ENCODE measurements around the gene P2RY11. TPM values are rescaled to one million over a fixed set of nuclear protein-coding genes. Genes with fewer than 3 reads are reported as not detected.
A peak's percentile ranks its signal among the peaks of the same experiment; 100 is the strongest.

Gene P2RY11
- polyA plus RNA-seq, 6 donors from 2014 or later = 0.69 to 1.2 (median 0.92) TPM

DNA sequence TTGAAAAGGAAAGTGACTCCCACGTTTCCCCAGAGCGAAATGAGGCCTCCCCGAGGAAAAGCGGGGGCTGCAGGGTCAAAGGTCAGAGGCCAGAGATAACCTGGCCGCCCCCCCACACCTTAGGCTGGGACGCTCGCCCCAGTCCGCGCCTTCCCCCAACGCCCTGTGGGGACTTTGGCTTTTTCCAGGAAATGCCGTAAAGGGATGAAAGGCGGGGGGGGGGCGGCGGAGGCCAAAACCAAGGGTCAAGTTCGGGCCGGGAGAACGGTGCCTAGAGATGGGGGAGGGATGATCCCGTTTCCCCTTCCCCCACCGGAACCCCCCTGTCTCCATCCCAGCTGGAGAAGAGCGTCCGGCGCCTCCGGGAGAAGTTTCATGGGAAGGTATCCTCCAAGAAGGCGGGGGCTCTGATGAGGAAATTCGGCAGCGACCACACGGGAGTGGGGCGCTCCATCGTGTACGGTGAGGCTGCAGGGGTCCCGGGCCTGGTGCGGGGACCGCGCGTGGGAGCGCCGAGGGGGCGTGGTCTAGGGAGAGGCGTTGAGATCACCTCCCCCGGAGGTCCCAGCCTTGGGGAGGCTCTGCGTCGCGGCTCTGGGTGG is 24.8 kb upstream of the P2RY11 start:
- Mint-ChIP-seq H3K27me3 (no peaks in the 10 kb centered on the region), H3K27ac (peak overlapping the region in 3 of 6 donors; percentile 5 to 79 (median 50)), H3K9me3 (peaks cover 0 to 2% (median 0%) of the 10 kb centered on the region in 7 donors), H3K36me3 (peaks cover 5% of the 10 kb centered on the region in 2 donors), H3K4me1 (peaks cover 13 to 24% (median 21%) of the 10 kb centered on the region in 3 donors), H3K4me3 (peak overlapping the region; percentile 71 to 94 (median 88))
- ATAC-seq (ENCODE audit: low read depth in 2 of 2) (no peak), DNase-seq (no peak)

DNA sequence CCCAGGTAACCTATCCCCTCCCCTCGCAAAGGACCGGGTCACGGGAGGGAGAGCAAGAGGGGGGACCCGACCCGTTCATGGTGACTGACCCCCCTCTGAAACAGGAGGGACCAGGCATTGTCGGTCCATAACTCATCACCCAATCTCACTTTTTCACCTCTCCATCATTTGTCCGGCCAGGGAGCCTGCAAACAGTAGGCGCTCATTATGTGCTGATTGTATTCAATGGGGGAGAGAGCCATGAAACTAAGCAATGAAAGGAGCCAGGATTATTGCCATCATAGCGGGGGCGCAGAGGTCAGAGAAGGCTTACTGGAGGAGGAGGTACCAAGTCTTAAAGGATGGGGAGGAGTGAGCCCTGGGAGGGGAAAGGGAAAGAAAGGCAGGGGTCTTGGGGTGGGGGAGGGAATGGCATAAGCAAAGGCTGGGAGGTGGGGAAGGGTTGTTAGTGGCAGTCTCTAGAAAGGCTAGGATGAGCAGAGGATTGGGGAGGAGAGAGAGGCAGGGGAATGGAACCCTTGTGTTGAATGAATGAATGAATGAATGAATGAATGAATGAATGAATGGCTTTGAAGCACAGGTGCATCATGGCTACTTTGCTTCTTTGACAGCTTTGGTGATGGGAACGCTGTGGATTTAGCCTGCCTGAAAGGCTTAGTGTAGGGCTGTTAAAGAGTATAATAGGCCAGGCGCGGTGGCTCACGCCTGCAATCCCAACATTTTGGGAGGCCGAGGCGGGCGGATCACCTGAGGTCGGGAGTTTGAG is 24.0 kb upstream of the P2RY11 start:
- ATAC-seq (ENCODE audit: low read depth in 2 of 2) (no peak), DNase-seq (no peak)
- H3K27me3 Mint-ChIP-seq = no peaks in the 10 kb centered on the region
- H3K36me3 Mint-ChIP-seq = peaks cover 5 to 10% of the 10 kb centered on the region in 2 donors
- peak overlapping the region in 2 of 6 donors; percentile 5 to 79 for H3K27ac Mint-ChIP-seq
- peaks cover 0 to 2% (median 0%) of the 10 kb centered on the region in 7 donors for H3K9me3 Mint-ChIP-seq
- H3K4me3 Mint-ChIP-seq = peak overlapping the region; percentile 71 to 94 (median 88)
- H3K4me1 Mint-ChIP-seq = peaks cover 18 to 30% (median 25%) of the 10 kb centered on the region in 3 donors

DNA sequence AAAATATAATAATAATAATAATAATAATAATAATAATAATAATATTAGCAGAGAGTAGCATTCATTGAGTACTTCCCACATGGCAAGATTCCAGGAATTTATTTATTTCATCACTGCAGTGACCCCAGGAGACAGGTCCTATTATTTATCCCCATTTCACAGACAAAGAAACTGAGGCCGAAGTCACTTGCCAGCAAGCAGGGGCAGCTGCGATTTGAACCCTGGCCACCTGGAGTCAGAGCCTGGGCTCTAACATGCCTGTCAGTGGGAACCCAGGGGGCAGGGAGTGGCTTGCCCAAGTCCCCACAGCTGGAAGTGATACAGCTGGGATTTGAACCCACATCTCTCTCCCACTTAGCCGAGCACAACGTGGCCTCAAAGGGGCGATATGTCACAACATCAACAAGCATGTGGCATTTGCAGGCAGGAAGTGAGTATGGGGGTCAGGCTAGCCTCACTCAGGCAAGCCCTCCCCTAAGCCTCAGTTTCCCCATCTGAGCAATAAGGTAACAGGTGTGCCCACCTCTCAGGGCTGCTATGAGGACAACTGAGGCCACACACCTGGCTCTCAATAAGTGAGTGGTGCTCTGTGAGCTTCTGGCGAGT is 22.4 kb upstream of the P2RY11 start:
- peak overlapping the region in 1 of 6 donors; percentile 30 for H3K27ac Mint-ChIP-seq
- peaks cover 0 to 2% (median 0%) of the 10 kb centered on the region in 7 donors for H3K9me3 Mint-ChIP-seq
- DNase-seq (no peak), ATAC-seq (ENCODE audit: low read depth in 2 of 2) (no peak)
- H3K4me3 Mint-ChIP-seq = peak overlapping the region in 2 of 8 donors; percentile 30 to 50
- peaks cover 24 to 36% (median 30%) of the 10 kb centered on the region in 3 donors for H3K4me1 Mint-ChIP-seq
- peaks cover 11 to 25% of the 10 kb centered on the region in 2 donors for H3K36me3 Mint-ChIP-seq
- H3K27me3 Mint-ChIP-seq = no peaks in the 10 kb centered on the region

DNA sequence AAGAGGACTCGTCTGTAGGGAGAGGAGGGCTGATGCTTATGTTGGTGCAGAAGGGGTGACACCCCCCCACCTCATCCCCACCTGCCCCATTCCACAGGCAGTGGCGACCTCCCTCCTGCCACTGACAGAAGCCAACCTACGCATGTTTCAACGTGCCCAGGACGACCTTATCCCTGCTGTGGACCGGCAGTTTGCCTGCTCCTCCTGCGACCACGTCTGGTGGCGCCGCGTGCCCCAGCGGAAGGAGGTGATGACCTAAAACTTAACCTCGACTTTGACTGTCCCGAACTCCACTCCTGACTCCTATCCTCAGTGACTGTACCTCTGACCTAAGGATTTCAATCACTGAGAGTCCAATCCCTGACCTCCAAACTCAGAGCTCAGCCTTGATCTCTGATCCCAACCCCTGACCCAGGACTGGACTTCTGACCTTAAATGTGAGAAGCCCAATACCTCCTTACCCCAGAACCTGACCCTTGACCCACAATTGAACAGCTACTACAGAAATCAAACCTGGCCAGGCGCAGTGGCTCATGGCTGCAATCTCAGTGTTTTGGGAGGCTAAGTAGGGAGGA is 21.6 kb upstream of the P2RY11 start:
- no peak for ATAC-seq (ENCODE audit: low read depth in 2 of 2)
- Mint-ChIP-seq H3K27ac (peak overlapping the region in 1 of 6 donors; percentile 40), H3K36me3 (peaks cover 11 to 25% of the 10 kb centered on the region in 2 donors), H3K27me3 (no peaks in the 10 kb centered on the region), H3K9me3 (peaks cover 0 to 2% (median 0%) of the 10 kb centered on the region in 7 donors), H3K4me3 (peak overlapping the region in 1 of 8 donors; percentile 50), H3K4me1 (peaks cover 24 to 36% (median 30%) of the 10 kb centered on the region in 3 donors)
- DNase-seq = no peak

DNA sequence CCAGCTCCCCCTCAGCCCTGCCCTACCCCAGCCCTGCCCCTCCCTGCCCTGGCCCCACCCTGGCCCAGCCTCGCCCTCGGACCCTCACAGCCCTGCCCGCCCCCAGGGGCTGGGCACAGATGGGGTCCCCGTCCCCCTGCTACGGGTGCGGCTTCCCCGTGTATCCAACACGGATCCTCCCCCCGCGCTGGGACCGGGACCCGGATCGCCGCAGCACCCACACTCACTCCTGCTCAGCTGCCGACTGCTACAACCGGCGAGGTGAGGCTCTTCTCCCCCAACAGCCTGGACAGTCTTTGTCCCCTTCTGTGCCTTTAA is 20.2 kb upstream of the P2RY11 start:
- DNase-seq = no peak
- Mint-ChIP-seq H3K4me1 (peaks cover 21 to 27% (median 24%) of the 10 kb centered on the region in 3 donors), H3K27ac (peak overlapping the region in 4 of 6 donors; percentile 33 to 87 (median 78)), H3K36me3 (peaks cover 11 to 25% of the 10 kb centered on the region in 2 donors), H3K9me3 (peaks cover 0 to 2% (median 0%) of the 10 kb centered on the region in 7 donors), H3K27me3 (no peaks in the 10 kb centered on the region), H3K4me3 (peak overlapping the region in 3 of 8 donors; percentile 19 to 61 (median 55))
- no peak for ATAC-seq (ENCODE audit: low read depth in 2 of 2)

DNA sequence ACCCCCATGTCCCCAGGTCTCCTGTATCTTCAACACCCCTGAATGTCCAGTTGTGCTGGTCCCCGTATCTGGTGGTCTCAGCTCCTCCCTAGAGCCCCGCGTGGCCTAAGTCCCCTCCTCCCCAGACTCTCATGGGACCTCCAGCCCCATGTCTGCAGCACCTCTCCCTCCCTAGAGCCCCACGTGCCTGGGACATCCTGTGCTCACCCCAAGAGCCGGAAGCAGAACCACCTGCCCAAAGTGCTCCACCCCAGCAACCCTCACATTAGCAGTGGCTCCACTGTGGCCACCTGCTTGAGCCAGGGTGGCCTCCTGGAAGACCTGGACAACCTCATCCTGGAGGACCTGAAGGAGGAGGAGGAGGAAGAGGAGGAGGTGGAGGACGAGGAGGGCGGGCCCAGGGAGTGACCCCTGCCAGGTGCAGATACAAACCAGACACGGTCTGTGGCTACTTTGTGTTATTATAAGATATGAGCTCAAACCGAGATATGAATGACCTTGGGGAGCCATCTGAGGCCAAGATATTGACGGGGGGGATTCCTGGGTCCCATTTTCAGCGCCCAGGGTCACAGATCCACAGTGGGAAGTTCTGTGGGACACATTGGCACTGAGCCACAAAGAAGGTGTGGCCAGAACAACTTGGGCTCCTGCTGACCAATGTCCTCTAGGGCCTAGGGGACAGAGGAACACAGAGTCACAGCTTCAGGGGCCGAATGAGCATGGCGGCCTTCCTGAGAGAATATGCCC is 19.4 kb upstream of the P2RY11 start:
- ATAC-seq (ENCODE audit: low read depth in 2 of 2) (peak in 1 of 2 donors; percentile 18), DNase-seq (no peak)
- peak overlapping the region in 4 of 6 donors; percentile 77 to 88 (median 84) for H3K27ac Mint-ChIP-seq
- peak overlapping the region in 5 of 8 donors; percentile 6 to 68 (median 55) for H3K4me3 Mint-ChIP-seq
- H3K27me3 Mint-ChIP-seq = no peaks in the 10 kb centered on the region
- H3K36me3 Mint-ChIP-seq = peaks cover 11 to 25% of the 10 kb centered on the region in 2 donors
- peaks cover 0 to 2% (median 0%) of the 10 kb centered on the region in 7 donors for H3K9me3 Mint-ChIP-seq
- peaks cover 22 to 24% (median 24%) of the 10 kb centered on the region in 3 donors for H3K4me1 Mint-ChIP-seq

DNA sequence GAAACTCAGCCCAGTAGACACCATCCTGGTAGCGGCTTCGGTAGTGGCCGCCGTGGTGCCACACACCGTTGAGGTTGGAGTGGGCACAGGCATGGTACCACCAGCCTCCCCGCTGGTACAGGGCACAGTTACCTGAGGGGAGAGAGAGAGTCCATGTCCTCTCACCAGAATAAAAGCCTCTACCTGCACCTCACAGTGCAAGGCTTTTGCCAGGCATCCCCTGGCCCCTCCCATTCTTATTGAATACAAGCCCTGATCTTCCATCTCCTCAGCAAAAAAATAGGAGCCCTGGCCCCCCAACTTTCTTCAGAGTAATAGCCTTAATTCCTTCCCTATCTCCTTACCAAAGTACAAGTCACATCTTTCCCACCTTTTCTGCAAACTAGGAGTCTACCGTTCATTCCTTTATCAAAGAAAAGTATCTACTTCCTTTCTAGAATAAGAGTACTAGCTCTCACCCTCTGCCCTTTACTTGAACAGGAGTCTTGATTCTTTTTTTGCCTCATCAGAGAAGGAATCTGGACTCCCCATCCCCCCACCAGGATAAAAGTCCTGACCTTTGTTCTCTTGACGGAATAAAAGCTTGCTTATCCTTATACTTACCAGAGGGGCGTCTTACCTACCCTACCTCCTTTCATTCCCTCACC is 18.7 kb upstream of the P2RY11 start:
- Mint-ChIP-seq H3K27ac (peak overlapping the region in 3 of 6 donors; percentile 16 to 81 (median 53)), H3K4me3 (no peak overlapping the region), H3K4me1 (peaks cover 15 to 22% (median 18%) of the 10 kb centered on the region in 3 donors), H3K27me3 (no peaks in the 10 kb centered on the region), H3K36me3 (peaks cover 11 to 25% of the 10 kb centered on the region in 2 donors), H3K9me3 (peaks cover 0 to 2% (median 0%) of the 10 kb centered on the region in 7 donors)
- ATAC-seq (ENCODE audit: low read depth in 2 of 2) = no peak
- no peak for DNase-seq

DNA sequence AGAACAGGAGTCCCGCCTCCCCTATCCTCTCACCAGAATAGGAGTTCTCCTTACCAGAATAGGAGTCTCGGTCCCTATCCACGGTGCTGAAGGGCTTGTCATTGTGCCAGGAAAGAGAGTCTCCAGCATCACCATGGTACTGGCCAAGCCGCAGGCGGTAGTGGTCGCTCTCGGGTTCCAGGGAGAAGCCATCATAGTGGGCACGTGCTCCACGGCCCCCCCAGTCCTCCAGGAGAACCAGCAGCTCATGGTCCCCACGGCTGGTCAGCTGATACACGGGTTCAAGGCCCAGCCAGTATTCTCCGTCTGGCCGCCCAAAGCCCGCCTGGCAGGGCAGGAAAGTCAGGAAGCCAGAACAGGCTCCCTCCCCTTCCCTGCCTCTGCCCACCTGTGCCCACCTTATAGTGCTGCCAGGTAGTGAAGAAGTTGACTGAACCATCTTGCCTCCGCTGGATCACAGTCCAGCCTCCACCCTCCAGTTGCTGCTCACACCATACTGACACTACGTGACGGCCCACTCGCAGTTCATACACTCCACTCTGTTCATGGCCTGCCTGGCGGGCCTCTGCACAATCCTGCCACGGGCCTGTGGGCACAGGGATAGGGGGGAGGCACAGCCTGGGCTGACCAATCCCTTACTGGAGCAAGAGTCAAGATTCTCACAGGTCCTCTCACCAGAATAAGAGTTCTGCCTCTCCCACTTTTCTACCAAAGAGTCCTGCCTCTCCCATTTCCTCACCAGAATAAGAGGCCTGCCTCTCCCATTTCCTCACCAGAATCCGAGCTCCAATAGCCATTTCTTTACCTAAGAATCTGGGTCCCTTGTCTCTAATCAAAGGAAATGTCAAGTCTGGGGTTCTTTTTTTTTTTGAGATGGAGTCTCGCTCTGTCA is 18.0 kb upstream of the P2RY11 start:
- no peak for DNase-seq
- Mint-ChIP-seq H3K27ac (peak overlapping the region in 3 of 6 donors; percentile 16 to 83 (median 47)), H3K4me1 (peaks cover 14 to 27% (median 18%) of the 10 kb centered on the region in 3 donors), H3K4me3 (peak overlapping the region in 1 of 8 donors; percentile 24), H3K9me3 (peaks cover 0 to 2% (median 0%) of the 10 kb centered on the region in 7 donors), H3K36me3 (peaks cover 11 to 25% of the 10 kb centered on the region in 2 donors), H3K27me3 (no peaks in the 10 kb centered on the region)
- no peak for ATAC-seq (ENCODE audit: low read depth in 2 of 2)

DNA sequence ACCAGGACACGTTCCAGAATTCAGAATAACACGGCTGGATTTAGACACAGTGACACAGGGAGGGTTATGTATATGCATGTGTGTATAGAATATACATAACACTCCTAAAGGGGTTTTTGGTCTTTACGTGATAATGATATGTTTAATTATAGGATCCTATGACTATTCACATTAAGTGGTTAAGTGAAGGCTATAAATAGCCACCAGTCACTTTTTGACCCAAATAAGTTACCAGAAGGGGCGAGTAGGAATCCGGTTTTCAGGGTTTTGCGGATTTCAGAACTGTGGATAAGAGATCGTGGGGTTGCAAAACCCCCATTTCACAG is 15.9 kb upstream of the P2RY11 start:
- Mint-ChIP-seq H3K4me3 (peak overlapping the region in 5 of 8 donors; percentile 33 to 78 (median 56)), H3K27ac (peak overlapping the region in 3 of 6 donors; percentile 62 to 74 (median 73)), H3K36me3 (peaks cover 6 to 25% of the 10 kb centered on the region in 2 donors), H3K4me1 (peaks cover 31 to 39% (median 31%) of the 10 kb centered on the region in 3 donors), H3K9me3 (no peaks in the 10 kb centered on the region), H3K27me3 (no peaks in the 10 kb centered on the region)
- DNase-seq (no peak), ATAC-seq (ENCODE audit: low read depth in 2 of 2) (no peak)

DNA sequence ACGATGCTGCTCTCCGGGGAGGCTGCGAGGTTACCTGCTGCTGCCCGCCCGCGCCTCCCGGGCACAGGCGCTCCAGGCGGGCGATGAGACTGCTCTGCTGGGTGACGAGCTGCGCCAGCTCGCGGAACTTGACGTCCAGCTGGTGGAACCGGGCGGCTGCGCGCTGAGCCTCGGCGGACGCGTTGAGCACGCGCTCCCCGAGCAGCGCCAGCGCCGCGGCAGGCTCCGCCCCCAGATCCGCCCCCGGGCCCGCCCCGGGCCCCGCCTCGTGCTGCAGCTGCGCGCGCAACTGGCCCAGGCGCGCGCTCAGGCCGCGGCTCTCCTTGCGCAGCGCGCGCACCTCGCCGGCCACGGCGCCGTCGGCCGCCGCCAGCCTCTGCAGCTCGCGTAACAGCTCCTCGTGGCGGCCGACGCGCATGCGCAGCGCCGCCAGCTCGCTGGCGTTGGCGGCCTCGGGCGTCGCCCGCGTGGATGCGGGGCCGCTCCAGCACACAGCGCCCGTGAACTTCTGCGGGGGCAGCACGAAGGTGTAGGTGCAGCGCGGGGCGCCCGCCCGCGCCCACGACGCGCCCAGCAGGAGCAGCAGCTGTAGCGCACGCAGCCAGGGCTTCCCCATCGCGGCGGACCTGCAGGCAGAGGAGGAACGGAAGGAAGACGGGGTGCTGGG is 15.4 kb upstream of the P2RY11 start:
- Mint-ChIP-seq H3K27me3 (no peaks in the 10 kb centered on the region), H3K4me3 (peak overlapping the region; percentile 35 to 78 (median 68)), H3K9me3 (no peaks in the 10 kb centered on the region), H3K4me1 (peaks cover 32 to 44% (median 33%) of the 10 kb centered on the region in 3 donors), H3K27ac (peak overlapping the region in 3 of 6 donors; percentile 57 to 74 (median 73)), H3K36me3 (peaks cover 6 to 25% of the 10 kb centered on the region in 2 donors)
- DNase-seq (peak; percentile 85), ATAC-seq (ENCODE audit: low read depth in 2 of 2) (peak; percentile 86 to 87)

DNA sequence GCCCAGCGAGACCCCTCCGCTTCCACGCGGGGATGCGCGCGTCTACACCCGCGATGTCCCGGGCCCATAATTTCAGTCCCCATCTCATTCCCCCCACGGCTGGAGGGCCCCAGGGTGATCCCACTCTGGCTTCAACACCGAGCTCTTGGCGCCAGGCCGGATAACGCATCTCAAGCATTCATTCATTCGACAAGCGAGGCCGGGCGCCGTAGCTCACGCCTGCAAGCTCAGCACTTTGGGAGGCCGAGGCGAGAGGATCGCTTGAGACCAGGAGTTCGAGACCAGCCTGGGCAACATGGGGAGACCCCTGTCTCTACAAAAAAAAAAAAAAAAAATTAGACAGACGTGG is 14.9 kb upstream of the P2RY11 start:
- no peaks in the 10 kb centered on the region for H3K9me3 Mint-ChIP-seq
- peaks cover 6 to 21% of the 10 kb centered on the region in 2 donors for H3K36me3 Mint-ChIP-seq
- H3K4me3 Mint-ChIP-seq = peak overlapping the region in 7 of 8 donors; percentile 35 to 74 (median 57)
- no peak for DNase-seq
- peak overlapping the region in 3 of 6 donors; percentile 49 to 82 (median 57) for H3K27ac Mint-ChIP-seq
- ATAC-seq (ENCODE audit: low read depth in 2 of 2) = no peak
- H3K27me3 Mint-ChIP-seq = no peaks in the 10 kb centered on the region
- H3K4me1 Mint-ChIP-seq = peaks cover 30 to 46% (median 31%) of the 10 kb centered on the region in 3 donors

All from naive B cell (primary cell).